GM12872 (cell line): ENCODE data around the gene CAMK2B.

Experiments used
- CTCF ChIP-seq: IDR thresholded peaks from 3 replicates; pipeline ENCODE4 v1.5.1; 2011; ENCODE audit warnings: low read depth, mild to moderate bottlenecking, low read length, moderate library complexity; ENCODE audit not compliant: insufficient read depth

The CAMK2B gene

GRCh38 chr7:44251881-44252280 is 73.5 kb downstream of the CAMK2B start:
- no peak for TF ChIP-seq CTCF

GRCh38 chr7:44251269-44251668 is 74.1 kb downstream of the CAMK2B start:
- TF ChIP-seq CTCF = no peak

- no peak for TF ChIP-seq CTCF
Measured at GRCh38 chr7:44249639-44250234, 75.7 kb downstream of the CAMK2B start.

- TF ChIP-seq CTCF = no peak
Measured at GRCh38 chr7:44247868-44248651, 77.3 kb downstream of the CAMK2B start.

GRCh38 chr7:44246396-44247113 is 78.8 kb downstream of the CAMK2B start:
- TF ChIP-seq CTCF = no peak

- TF ChIP-seq CTCF = peak; percentile 74
Measured at GRCh38 chr7:44244282-44244681, 81.1 kb downstream of the CAMK2B start.

- no peak for TF ChIP-seq CTCF
Measured at GRCh38 chr7:44242091-44242490, 83.3 kb downstream of the CAMK2B start.
